GM12872 (cell line): ENCODE data around the gene NCKAP1.

Source experiments
- TF ChIP-seq, protein P1 (sequence below): IDR thresholded peaks from 3 replicates; pipeline ENCODE4 v1.5.1; 2011; ENCODE audit warnings: low read depth, mild to moderate bottlenecking, low read length, moderate library complexity; ENCODE audit not compliant: insufficient read depth

Gene NCKAP1

DNA sequence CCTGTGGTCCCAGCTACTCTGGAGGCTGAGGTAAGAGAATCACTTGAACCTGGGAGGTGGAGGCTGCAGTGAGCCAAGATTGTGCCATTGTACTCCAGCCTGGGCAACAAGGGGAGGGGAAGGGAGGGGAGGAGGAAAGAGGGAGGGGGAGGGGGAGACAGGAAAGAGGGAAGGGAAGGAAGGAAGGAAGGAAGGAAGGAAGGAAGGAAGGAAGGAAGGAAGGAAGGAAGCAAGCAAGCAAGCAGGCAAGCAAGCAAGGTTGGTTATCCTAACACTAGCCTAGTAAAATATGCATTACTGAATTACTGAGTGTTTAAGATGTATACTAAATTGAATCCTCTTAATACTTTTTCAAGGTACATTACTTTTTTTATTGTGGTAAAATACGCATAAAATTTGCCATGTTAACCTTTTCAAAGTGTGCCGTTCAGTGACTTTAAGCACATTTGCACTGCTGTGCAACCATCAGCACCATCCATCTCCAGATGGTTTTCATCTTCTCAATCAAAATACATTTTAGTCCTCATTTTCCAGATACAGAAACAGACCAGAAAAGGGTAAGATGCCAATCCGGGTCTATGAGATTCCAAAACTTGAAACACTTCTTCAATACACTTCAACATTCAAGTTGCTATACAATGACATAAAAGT is 28.9 kb downstream of the NCKAP1 start:
- TF ChIP-seq, protein P1, sequence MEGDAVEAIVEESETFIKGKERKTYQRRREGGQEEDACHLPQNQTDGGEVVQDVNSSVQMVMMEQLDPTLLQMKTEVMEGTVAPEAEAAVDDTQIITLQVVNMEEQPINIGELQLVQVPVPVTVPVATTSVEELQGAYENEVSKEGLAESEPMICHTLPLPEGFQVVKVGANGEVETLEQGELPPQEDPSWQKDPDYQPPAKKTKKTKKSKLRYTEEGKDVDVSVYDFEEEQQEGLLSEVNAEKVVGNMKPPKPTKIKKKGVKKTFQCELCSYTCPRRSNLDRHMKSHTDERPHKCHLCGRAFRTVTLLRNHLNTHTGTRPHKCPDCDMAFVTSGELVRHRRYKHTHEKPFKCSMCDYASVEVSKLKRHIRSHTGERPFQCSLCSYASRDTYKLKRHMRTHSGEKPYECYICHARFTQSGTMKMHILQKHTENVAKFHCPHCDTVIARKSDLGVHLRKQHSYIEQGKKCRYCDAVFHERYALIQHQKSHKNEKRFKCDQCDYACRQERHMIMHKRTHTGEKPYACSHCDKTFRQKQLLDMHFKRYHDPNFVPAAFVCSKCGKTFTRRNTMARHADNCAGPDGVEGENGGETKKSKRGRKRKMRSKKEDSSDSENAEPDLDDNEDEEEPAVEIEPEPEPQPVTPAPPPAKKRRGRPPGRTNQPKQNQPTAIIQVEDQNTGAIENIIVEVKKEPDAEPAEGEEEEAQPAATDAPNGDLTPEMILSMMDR = no peak

DNA sequence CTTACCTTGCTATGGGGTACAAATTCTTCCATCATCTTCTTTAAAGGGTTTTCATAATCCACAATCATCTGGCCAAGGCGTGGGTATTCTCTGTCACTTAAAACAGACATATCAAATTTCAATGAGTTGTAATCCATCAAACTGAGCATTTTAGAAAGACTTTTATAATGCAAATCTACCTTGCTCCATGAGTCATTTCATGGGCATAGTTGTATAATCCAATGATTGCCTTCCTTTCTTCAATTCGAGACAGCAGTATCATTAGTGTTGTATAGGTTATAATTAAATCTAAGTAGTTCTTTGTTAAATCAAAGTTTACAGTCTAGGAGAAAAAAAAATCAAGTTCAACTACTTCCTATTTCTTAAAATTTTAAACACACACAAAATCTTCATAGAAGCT is 36.3 kb downstream of the NCKAP1 start:
- TF ChIP-seq, protein P1 = no peak

DNA sequence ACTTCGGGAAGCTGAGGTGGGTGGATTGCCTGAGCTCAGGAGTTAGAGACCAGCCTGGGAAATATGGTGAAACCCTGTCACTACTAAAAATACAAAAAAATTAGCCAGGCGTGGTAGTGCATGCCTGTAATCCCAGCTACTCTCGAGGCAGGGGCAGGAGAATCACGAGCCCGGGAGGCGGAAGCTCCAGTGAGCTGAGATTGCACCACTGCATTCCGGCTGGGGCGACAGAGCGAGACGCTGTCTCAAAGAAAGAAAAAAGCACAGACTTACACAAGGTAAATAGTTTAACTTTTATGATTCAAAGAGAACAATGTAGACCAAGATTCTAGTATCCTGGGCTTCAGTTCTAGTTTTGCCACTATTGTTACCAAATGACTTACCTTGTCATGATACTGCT is 37.4 kb downstream of the NCKAP1 start:
- TF ChIP-seq, protein P1 = no peak

GRCh38 chr2:182999348-183000028 is 38.8 kb downstream of the NCKAP1 start:
- TF ChIP-seq, protein P1 = no peak

- TF ChIP-seq, protein P1 = no peak
Measured at GRCh38 chr2:182994228-182994912, 43.9 kb downstream of the NCKAP1 start.

DNA sequence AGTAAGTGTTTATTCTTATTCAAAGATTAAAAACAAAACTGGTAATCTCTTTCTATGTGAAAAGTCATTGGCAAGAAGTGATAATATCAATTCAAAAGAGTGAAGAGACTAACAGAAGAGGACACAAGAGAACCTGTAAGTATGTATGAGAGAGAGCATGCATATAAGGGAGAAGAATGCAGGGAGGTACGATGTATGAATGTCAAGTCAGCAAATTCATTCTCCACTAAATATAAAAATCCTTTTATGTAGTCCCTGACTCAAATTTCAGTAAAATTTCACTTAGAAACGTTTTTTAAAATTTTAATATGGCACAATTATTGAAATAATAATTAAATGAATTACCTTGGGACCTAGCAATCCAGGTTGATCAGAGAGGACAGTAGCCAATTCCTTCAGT is 55.3 kb downstream of the NCKAP1 start:
- TF ChIP-seq, protein P1 = no peak

DNA sequence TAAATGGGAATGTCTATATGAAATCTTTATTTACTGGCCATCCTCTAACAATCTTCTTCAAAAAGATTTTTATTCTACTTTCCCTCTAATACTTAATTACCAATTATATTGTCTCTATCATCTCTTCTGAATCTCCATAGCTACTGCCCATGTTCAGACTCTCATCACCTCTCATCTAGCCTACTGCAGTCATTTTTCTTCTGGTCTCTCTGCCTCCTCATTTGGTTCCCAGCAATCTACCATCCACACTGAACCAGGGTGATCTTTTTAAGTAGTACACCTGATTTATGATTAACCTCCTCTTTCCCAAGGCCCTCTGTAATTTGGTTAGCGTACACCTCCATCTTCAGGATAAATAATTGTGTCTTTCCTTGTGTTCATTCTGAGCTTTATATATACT is 57.6 kb downstream of the NCKAP1 start:
- TF ChIP-seq, protein P1 = no peak
